Body of pancreas (tissue), 4 donors: ENCODE data around the gene KCNF1. TPM values are rescaled to one million over a fixed set of nuclear protein-coding genes. Genes with fewer than 3 reads are reported as not detected.

Experiments
- ATAC-seq: fragments of 150-250 bp; one replicate; pipeline ENCODE4 v1.9.1; 2016
- DNase-seq, 4 donors: peaks; one replicate each; pipeline ENCODE4 v3.0.0-alpha.2; 2019
- H3K27ac ChIP-seq, 4 donors: fragments of 200-600 bp; sonication (generic); 1 replicate in 3 of 4; 2 replicates in 1 of 4; pipeline versions ENCODE4 v1.5.1 to v1.6.1; 2016 to 2019; ENCODE audit warnings: mild to moderate bottlenecking in 1 of 4, mixed read lengths in 1 of 4, moderate library complexity in 1 of 4
- H3K27me3 ChIP-seq, 2 donors: fragments of 200-600 bp; sonication (generic); one replicate each; pipeline ENCODE4 v1.6.0; 2016; ENCODE audit warnings: mild to moderate bottlenecking in 1 of 2
- H3K36me3 ChIP-seq, 2 donors: fragments of 200-600 bp; sonication (generic); replicated peaks in 1 of 2; 2 replicates each; pipeline ENCODE4 v1.5.1; 2016; ENCODE audit warnings: low read depth in 2 of 2; ENCODE audit not compliant: insufficient read depth in 1 of 2
- H3K4me1 ChIP-seq: fragments of 200-600 bp; sonication (generic); one replicate; pipeline ENCODE4 v1.6.0; 2016
- H3K4me3 ChIP-seq, 2 donors: fragments of 200-600 bp; sonication (generic); 1 replicate in 1 of 2; 2 replicates in 1 of 2; pipeline ENCODE4 v1.5.1; 2016 to 2019
- H3K9me3 ChIP-seq, 3 donors: fragments of 200-600 bp; sonication (generic); 1 replicate in 2 of 3; 2 replicates in 1 of 3; pipeline ENCODE4 v1.5.1; 2016
- POLR2A ChIP-seq, 3 donors: fragments of 450-650 bp; IDR thresholded peaks; one replicate each; pipeline ENCODE4 v1.6.1; 2016; ENCODE audit warnings: antibody characterized with exemption in 3 of 3, mild to moderate bottlenecking in 2 of 3
- WGBS, 2 donors: methylation state at CpG; one replicate each; pipeline ENCODE4 v1.1.5; 2017; 5-methylcytosine and 5-hydroxymethylcytosine counted together
- intact Hi-C: fragments of 100-400 bp; cut with DNase I; formaldehyde crosslinking; loops from one replicate; pipeline ENCODE4 v1.15.1; 2023
- total RNA-seq, 2 donors: library from RNA; depleted of rRNA; stranded (reverse); fragments of >200 nt; gene quantifications; one replicate each; pipeline ENCODE4 v1.1.0, GENCODE V29; 2016
- TF ChIP-seq, protein P1 (sequence below), 7 experiments: fragments of 450-650 bp in 4 of 7; fragments of 200-600 bp in 3 of 7; sonication (generic) in 3 of 7; IDR thresholded peaks; one replicate each; pipeline ENCODE4 v1.5.1; 2016 to 2019; ENCODE audit warnings: antibody characterized with exemption in 7 of 7

KCNF1 gene
- total RNA-seq, 2 donors from 2014 or later = 5.3 TPM; not detected in 1

DNA sequence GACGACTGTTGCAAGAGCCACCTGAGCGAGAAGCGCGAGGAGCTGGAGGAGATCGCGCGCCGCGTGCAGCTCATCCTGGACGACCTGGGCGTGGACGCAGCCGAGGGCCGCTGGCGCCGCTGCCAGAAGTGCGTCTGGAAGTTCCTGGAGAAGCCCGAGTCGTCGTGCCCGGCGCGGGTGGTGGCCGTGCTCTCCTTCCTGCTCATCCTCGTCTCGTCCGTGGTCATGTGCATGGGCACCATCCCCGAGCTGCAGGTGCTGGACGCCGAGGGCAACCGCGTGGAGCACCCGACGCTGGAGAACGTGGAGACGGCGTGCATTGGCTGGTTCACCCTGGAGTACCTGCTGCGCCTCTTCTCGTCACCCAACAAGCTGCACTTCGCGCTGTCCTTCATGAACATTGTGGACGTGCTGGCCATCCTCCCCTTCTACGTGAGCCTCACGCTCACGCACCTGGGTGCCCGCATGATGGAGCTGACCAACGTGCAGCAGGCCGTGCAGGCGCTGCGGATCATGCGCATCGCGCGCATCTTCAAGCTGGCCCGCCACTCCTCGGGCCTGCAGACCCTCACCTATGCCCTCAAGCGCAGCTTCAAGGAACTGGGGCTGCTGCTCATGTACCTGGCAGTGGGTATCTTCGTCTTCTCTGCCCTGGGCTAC lies 1.2 kb downstream of the KCNF1 start:
- no peak for ATAC-seq

DNA sequence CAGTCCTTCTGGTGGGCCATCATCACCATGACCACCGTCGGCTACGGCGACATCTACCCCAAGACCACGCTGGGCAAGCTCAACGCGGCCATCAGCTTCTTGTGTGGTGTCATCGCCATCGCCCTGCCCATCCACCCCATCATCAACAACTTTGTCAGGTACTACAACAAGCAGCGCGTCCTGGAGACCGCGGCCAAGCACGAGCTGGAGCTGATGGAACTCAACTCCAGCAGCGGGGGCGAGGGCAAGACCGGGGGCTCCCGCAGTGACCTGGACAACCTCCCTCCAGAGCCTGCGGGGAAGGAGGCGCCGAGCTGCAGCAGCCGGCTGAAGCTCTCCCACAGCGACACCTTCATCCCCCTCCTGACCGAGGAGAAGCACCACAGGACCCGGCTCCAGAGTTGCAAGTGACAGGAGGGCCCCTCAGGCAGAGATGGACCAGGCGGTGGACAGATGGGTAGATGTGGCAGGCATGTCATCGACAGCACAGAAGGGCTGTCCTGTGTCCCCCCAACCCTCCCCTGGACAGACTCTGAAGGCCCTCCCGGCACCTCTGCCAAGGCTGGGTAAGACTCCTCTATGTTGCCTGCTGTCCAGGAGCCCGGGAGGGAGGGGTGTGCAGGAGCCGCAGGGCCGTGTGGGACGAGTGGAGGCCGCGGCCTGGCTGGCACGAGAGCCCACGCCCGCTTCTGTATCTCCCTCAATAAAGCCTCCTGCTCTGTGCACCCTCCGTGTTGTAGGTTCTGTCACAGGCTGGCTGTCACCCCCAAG lies 2.0 kb downstream of the KCNF1 start:
- WGBS, 2 donors = 87 to 90% methylated on average over 22 to 37 of the region's 38 CpGs
- no peaks in the 10 kb centered on the region for H3K9me3 ChIP-seq
- H3K4me3 ChIP-seq = no peak overlapping the region
- H3K27me3 ChIP-seq = peaks cover 0 to 7% of the 10 kb centered on the region in 2 donors
- H3K36me3 ChIP-seq = no peaks in the 10 kb centered on the region
- ATAC-seq (no peak), DNase-seq (no peak)
- H3K27ac ChIP-seq = no peak overlapping the region
- TF ChIP-seq, protein P1, sequence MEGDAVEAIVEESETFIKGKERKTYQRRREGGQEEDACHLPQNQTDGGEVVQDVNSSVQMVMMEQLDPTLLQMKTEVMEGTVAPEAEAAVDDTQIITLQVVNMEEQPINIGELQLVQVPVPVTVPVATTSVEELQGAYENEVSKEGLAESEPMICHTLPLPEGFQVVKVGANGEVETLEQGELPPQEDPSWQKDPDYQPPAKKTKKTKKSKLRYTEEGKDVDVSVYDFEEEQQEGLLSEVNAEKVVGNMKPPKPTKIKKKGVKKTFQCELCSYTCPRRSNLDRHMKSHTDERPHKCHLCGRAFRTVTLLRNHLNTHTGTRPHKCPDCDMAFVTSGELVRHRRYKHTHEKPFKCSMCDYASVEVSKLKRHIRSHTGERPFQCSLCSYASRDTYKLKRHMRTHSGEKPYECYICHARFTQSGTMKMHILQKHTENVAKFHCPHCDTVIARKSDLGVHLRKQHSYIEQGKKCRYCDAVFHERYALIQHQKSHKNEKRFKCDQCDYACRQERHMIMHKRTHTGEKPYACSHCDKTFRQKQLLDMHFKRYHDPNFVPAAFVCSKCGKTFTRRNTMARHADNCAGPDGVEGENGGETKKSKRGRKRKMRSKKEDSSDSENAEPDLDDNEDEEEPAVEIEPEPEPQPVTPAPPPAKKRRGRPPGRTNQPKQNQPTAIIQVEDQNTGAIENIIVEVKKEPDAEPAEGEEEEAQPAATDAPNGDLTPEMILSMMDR (IDR thresholded peaks at IDR 0.05) = no peak
- intact Hi-C loops = no loop called here
- H3K4me1 ChIP-seq = peaks cover 14% of the 10 kb centered on the region

More for the DNA sequence above, 1.2 kb downstream of the KCNF1 start:
- H3K36me3 ChIP-seq = no peaks in the 10 kb centered on the region
- peaks cover 10% of the 10 kb centered on the region for H3K4me1 ChIP-seq
- WGBS, 2 donors = 87 to 93% methylated on average over 32 to 57 of the region's 58 CpGs
- intact Hi-C loops = no loop called here
- no peak for TF ChIP-seq POLR2A (IDR thresholded peaks at IDR 0.05)
- TF ChIP-seq, protein P1 (IDR thresholded peaks at IDR 0.05) = no peak
- DNase-seq = no peak
- no peak overlapping the region for H3K27ac ChIP-seq
- peaks cover 0 to 7% of the 10 kb centered on the region in 2 donors for H3K27me3 ChIP-seq
- no peak overlapping the region for H3K4me3 ChIP-seq
- no peaks in the 10 kb centered on the region for H3K9me3 ChIP-seq

DNA sequence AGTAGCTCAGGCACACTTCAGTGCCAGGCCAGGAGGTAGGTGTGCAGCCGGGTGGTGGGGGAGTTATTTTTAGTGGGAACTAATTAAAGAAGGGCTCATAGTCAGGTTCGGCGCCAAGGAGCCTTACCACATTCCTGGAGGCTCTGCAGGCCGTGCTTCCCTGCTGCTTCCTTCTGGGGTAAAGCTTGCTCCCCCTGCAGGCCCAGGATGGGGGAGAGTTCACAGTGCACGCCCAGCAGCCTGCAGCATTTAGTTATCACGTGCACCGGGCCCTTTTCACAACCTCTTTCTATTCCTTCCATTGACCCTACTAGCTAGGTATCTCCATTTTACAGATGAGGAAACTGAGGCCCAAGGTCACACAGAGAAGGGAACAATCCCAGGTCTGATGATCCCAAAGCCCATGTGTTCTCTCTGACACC lies 2.5 kb downstream of the KCNF1 start:
- peaks cover 20% of the 10 kb centered on the region for H3K4me1 ChIP-seq
- ATAC-seq = no peak
- H3K9me3 ChIP-seq = no peaks in the 10 kb centered on the region
- no peak for DNase-seq
- 40 to 67% methylated on average over 7 of the region's 7 CpGs for WGBS, 2 donors
- intact Hi-C loops = no loop called here
- no peak overlapping the region for H3K27ac ChIP-seq
- TF ChIP-seq POLR2A (IDR thresholded peaks at IDR 0.05) = no peak
- TF ChIP-seq, protein P1 (IDR thresholded peaks at IDR 0.05) = no peak
- no peaks in the 10 kb centered on the region for H3K36me3 ChIP-seq
- peaks cover 0 to 7% of the 10 kb centered on the region in 2 donors for H3K27me3 ChIP-seq
- H3K4me3 ChIP-seq = no peak overlapping the region

DNA sequence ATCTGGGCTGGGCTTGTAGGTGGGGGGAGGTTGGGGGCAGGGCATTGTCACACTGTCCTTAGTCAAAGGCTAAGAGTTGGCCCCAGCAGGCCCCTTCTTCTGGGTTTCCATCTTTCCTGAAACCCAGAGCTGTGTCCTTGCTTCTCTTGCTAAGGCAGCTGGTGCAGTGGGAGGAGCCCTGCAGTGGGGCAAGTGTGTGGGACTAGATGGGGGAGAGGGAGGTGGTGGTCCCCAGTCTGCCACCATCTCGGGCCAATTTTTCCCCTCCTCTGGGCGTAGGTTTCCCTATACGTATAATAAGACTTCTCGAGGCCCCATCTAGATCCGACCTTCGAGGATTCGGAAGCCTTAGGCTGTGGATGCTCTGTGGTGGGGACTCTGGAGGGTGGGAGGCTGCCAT lies 3.5 kb downstream of the KCNF1 start:
- no peaks in the 10 kb centered on the region for H3K9me3 ChIP-seq
- WGBS, 2 donors = 97 to 98% methylated on average over 7 of the region's 7 CpGs
- DNase-seq (no peak), ATAC-seq (no peak)
- H3K27ac ChIP-seq = no peak overlapping the region
- peaks cover 24% of the 10 kb centered on the region for H3K4me1 ChIP-seq
- H3K36me3 ChIP-seq = no peaks in the 10 kb centered on the region
- H3K4me3 ChIP-seq = no peak overlapping the region
- TF ChIP-seq POLR2A (IDR thresholded peaks at IDR 0.05) = no peak
- TF ChIP-seq, protein P1 (IDR thresholded peaks at IDR 0.05) = no peak
- H3K27me3 ChIP-seq = peaks cover 0 to 7% of the 10 kb centered on the region in 2 donors
- intact Hi-C loops = no loop called here
